CD8-positive, alpha-beta memory T cell (primary cell): ENCODE results near the gene DUSP5. TPM values are rescaled to one million over a fixed set of nuclear protein-coding genes. Genes with fewer than 3 reads are reported as not detected.

Experiments
- CTCF ChIA-PET: fragments of 350-600 bp; sonication (Branson Sonifier 250); formaldehyde crosslinking; loops from one replicate; lab custom pipeline; 2021; ENCODE audit warnings: antibody characterized with exemption; lab: Charles Lee
- POLR2A ChIA-PET: fragments of 350-600 bp; sonication (Branson Sonifier 250); formaldehyde crosslinking; loops from one replicate; lab custom pipeline; 2021; ENCODE audit warnings: antibody characterized with exemption; lab: Charles Lee
- DNase-seq, 5 donors: peaks; one replicate each; pipeline versions ENCODE4 v3.0.0 to v3.0.0-alpha.2; 2020 to 2022; ENCODE audit warnings: mixed read lengths in 1 of 5
- H3K27ac ChIP-seq: one replicate; pipeline ENCODE4 v1.7.0; 2013; ENCODE audit warnings: low read depth, mild to moderate bottlenecking, low read length, moderate library complexity
- H3K27me3 ChIP-seq: 2 replicates; pipeline ENCODE4 v1.7.0; 2013; ENCODE audit warnings: low read length, mild to moderate bottlenecking; ENCODE audit not compliant: insufficient read depth, poor library complexity, severe bottlenecking
- H3K36me3 ChIP-seq: 2 replicates; pipeline ENCODE4 v1.7.0; 2013; ENCODE audit warnings: mild to moderate bottlenecking, low read length, moderate library complexity; ENCODE audit not compliant: insufficient read depth
- H3K4me1 ChIP-seq: 2 replicates; pipeline ENCODE4 v1.7.0; 2013; ENCODE audit warnings: mild to moderate bottlenecking, low read length, moderate library complexity; ENCODE audit not compliant: insufficient read depth
- H3K4me3 ChIP-seq: 2 replicates; pipeline ENCODE4 v1.7.0; 2013; ENCODE audit warnings: mild to moderate bottlenecking, low read length
- H3K9me3 ChIP-seq: 2 replicates; pipeline ENCODE4 v1.7.0; 2013; ENCODE audit warnings: mild to moderate bottlenecking, low read length
- H3K27ac Mint-ChIP-seq, 8 donors: one replicate each; pipeline ENCODE4 v1.8.0; 2020 to 2021; ENCODE audit warnings: mixed read lengths in 8 of 8, mild to moderate bottlenecking in 6 of 8, inconsistent platforms in 3 of 8, moderate library complexity in 3 of 8
- H3K27me3 Mint-ChIP-seq, 2 donors: one replicate each; pipeline ENCODE4 v1.8.0; 2020 to 2021; ENCODE audit warnings: mixed read lengths in 2 of 2, mild to moderate bottlenecking in 1 of 2, moderate library complexity in 1 of 2
- H3K36me3 Mint-ChIP-seq, 3 donors: one replicate each; pipeline ENCODE4 v1.8.0; 2020 to 2021; ENCODE audit warnings: mixed read lengths in 3 of 3, inconsistent platforms in 1 of 3, mild to moderate bottlenecking in 1 of 3
- H3K4me1 Mint-ChIP-seq, 3 donors: one replicate each; pipeline ENCODE4 v1.8.0; 2020 to 2021; ENCODE audit warnings: mixed read lengths in 3 of 3, inconsistent platforms in 1 of 3, mild to moderate bottlenecking in 1 of 3
- H3K4me3 Mint-ChIP-seq, 7 donors: one replicate each; pipeline ENCODE4 v1.8.0; 2020 to 2021; ENCODE audit warnings: mixed read lengths in 7 of 7, mild to moderate bottlenecking in 6 of 7, moderate library complexity in 4 of 7, inconsistent platforms in 2 of 7
- H3K9me3 Mint-ChIP-seq, 5 donors: one replicate each; pipeline ENCODE4 v1.8.0; 2020 to 2022; ENCODE audit warnings: mixed read lengths in 5 of 5, mild to moderate bottlenecking in 3 of 5, moderate library complexity in 2 of 5, inconsistent platforms in 1 of 5
- polyA plus RNA-seq: library from polyadenylated mRNA; unstranded; fragments of 300-500 nt; fragmentation: Illumina TruSeq; gene quantifications from one replicate; pipeline ENCODE4 v1.2.3, GENCODE V29; 2021
- total RNA-seq, 2 experiments: library from RNA; stranded (reverse); gene quantifications; one replicate each; pipeline ENCODE4 v1.2.3, GENCODE V29; 2021

The DUSP5 gene
- total and polyA plus RNA-seq, 3 experiments from 2014 or later: 3.0 to 69.8 (median 68.5) TPM

DNA sequence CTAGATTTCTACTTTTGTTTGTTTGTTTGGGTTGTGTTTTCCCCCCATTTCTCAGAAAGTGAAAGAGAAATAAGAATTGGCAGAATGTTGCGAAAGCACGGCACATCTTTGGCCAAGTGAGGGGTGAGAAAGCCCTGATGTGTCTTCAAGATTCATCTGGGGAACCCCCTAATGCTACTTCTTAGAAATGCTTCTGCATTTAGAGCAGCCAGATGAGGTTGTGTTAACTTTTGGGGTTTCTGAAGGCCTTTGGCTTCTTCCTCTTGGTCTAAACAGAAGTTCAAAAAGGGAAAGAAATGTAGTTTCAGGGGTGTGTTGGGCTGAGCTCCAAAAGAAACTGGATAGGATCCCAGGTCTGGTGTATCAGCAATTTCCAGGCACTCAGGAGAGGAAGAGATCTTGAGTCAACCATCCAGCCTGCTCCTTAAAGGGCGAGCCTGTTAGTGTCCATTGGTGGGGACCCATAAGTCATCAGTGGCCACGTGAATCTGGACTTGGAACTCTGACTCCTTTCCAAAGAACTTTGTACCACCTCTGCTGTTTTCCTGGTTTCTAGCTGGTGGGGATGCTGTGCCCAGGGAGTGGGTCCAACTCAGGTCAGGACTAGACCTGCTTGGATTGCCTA is 6.5 kb downstream of the DUSP5 start:
- peaks cover 3 to 36% (median 10%) of the 10 kb centered on the region in 3 donors for H3K36me3 Mint-ChIP-seq
- Histone ChIP-seq H3K27me3 (no peaks in the 10 kb centered on the region), H3K27ac (peak overlapping the region; percentile 72), H3K9me3 (no peaks in the 10 kb centered on the region), H3K4me1 (peaks cover 64% of the 10 kb centered on the region), H3K4me3 (peak overlapping the region; percentile 18), H3K36me3 (no peaks in the 10 kb centered on the region)
- DNase-seq: peak; percentile 26 to 72 (median 51)
- H3K27me3 Mint-ChIP-seq: no peaks in the 10 kb centered on the region
- H3K27ac Mint-ChIP-seq: peak overlapping the region; percentile 90 to 99 (median 96)
- CTCF ChIA-PET: interaction anchor here (0.9 to 8.2 kb wide), 4 partner anchors 12 to 149 kb away, joined by 3 to 60 read pairs (median 4); partner anchors contain the start of gene SMC3
- peak overlapping the region; percentile 77 to 99 (median 82) for H3K4me3 Mint-ChIP-seq
- H3K9me3 Mint-ChIP-seq: no peaks in the 10 kb centered on the region
- peaks cover 68 to 78% (median 69%) of the 10 kb centered on the region in 3 donors for H3K4me1 Mint-ChIP-seq
- POLR2A ChIA-PET: no interaction called here

DNA sequence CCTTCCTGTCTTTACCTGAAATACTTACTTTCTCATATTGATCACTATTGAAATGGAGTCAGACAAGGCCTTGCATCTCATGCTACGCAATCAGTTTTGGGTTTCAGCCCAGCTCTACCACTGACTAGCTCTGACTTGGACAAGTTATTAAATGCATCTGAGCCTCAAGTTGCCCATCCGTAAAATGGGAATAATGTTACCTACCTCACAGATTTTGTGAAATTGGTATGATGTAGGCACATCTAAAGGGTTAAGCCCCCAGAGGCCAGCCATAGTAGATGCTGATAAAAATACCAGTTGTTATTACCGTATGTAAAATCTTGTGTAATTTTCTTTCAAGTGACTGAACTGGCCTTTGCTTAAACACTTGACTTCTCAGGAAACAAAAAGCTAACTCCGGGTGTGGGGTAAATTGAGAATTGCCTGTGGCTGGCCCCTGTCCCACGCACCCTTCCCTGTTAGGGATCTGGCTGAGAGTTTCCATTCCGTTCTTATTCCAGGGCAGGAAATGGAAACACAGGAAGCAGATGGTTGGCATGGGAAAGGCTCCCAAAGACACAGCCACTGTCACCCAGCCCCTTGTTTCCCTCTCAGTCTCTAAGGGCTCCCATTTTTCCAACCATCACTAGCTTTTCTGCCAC is 7.5 kb downstream of the DUSP5 start:
- Histone ChIP-seq H3K4me1 (peaks cover 55% of the 10 kb centered on the region), H3K27ac (peak overlapping the region; percentile 72), H3K9me3 (no peaks in the 10 kb centered on the region), H3K27me3 (no peaks in the 10 kb centered on the region), H3K36me3 (peaks cover 2% of the 10 kb centered on the region), H3K4me3 (no peak overlapping the region)
- peak overlapping the region in 6 of 7 donors; percentile 12 to 98 (median 42) for H3K4me3 Mint-ChIP-seq
- peaks cover 58 to 68% (median 58%) of the 10 kb centered on the region in 3 donors for H3K4me1 Mint-ChIP-seq
- peaks cover 5 to 44% (median 10%) of the 10 kb centered on the region in 3 donors for H3K36me3 Mint-ChIP-seq
- CTCF ChIA-PET: interaction anchor here (8.2 kb wide), 1 partner anchor 151 kb away, joined by 60 read pairs; no protein-coding TSS in a partner anchor
- no peak for DNase-seq
- peak overlapping the region; percentile 54 to 99 (median 96) for H3K27ac Mint-ChIP-seq
- POLR2A ChIA-PET: no interaction called here
- no peaks in the 10 kb centered on the region for H3K9me3 Mint-ChIP-seq
- no peaks in the 10 kb centered on the region for H3K27me3 Mint-ChIP-seq

DNA sequence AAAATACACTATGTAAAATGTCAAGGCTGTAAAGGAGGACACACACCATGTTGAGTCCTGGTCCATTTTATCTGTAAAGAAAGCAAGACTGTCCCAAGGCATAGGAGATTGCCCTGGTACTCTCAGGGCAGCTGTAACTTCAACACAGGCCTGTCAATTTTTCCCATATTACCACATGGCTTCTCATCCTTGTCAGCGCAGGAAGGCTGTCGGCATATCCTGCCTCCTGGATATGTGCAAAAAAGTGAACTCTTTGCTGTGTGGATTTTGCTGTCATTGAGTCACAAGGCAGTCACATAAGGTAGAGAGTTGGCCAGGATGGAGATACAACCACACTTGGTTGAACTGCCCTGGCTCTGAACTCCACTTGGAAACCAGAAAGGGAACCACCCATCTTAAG is 8.7 kb downstream of the DUSP5 start:
- no peak overlapping the region for H3K4me3 Mint-ChIP-seq
- Histone ChIP-seq H3K9me3 (no peaks in the 10 kb centered on the region), H3K4me3 (no peak overlapping the region), H3K4me1 (peaks cover 43% of the 10 kb centered on the region), H3K36me3 (peaks cover 10% of the 10 kb centered on the region), H3K27me3 (no peaks in the 10 kb centered on the region), H3K27ac (no peak overlapping the region)
- peaks cover 46 to 56% (median 46%) of the 10 kb centered on the region in 3 donors for H3K4me1 Mint-ChIP-seq
- H3K27me3 Mint-ChIP-seq: no peaks in the 10 kb centered on the region
- H3K9me3 Mint-ChIP-seq: no peaks in the 10 kb centered on the region
- no peak for DNase-seq
- H3K27ac Mint-ChIP-seq: peak overlapping the region in 5 of 8 donors; percentile 51 to 93 (median 80)
- CTCF ChIA-PET: interaction anchor here (1.0 kb wide), 1 partner anchor 39 kb away, joined by 3 read pairs; no protein-coding TSS in a partner anchor
- POLR2A ChIA-PET: no interaction called here
- H3K36me3 Mint-ChIP-seq: peaks cover 15 to 56% (median 17%) of the 10 kb centered on the region in 3 donors

DNA sequence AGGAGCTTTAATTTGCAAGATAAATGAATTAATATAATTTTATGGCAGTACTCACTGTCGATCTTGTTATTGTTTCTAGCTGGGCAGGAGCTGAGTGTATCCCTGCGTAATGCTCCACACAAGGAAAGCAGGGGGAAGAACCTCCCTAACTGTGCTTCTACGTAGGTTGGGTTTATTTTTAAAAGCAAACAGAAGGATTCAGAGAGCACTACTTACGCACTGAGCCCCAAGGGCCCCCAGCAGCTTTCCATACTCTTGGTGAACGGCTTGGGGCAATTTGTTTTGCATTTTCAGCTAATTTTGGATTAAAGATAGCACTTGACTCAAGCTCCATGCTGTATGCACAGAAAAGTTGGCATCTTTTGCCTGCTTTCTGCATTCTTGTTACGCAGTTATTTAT is 9.6 kb downstream of the DUSP5 start:
- Mint-ChIP-seq H3K27me3 (no peaks in the 10 kb centered on the region), H3K4me3 (no peak overlapping the region), H3K4me1 (peaks cover 37 to 47% (median 37%) of the 10 kb centered on the region in 3 donors), H3K36me3 (peaks cover 15 to 62% (median 18%) of the 10 kb centered on the region in 3 donors), H3K27ac (peak overlapping the region in 3 of 8 donors; percentile 51 to 83 (median 72)), H3K9me3 (no peaks in the 10 kb centered on the region)
- DNase-seq: no peak
- POLR2A ChIA-PET: no interaction called here
- H3K4me1 ChIP-seq: peaks cover 34% of the 10 kb centered on the region
- H3K27ac ChIP-seq: no peak overlapping the region
- H3K4me3 ChIP-seq: no peak overlapping the region
- H3K36me3 ChIP-seq: peaks cover 10% of the 10 kb centered on the region
- H3K27me3 ChIP-seq: no peaks in the 10 kb centered on the region
- CTCF ChIA-PET: interaction anchor here (1.0 to 1.6 kb wide), 2 partner anchors 8 to 38 kb away, joined by 3 to 6 read pairs; no protein-coding TSS in a partner anchor
- H3K9me3 ChIP-seq: no peaks in the 10 kb centered on the region

DNA sequence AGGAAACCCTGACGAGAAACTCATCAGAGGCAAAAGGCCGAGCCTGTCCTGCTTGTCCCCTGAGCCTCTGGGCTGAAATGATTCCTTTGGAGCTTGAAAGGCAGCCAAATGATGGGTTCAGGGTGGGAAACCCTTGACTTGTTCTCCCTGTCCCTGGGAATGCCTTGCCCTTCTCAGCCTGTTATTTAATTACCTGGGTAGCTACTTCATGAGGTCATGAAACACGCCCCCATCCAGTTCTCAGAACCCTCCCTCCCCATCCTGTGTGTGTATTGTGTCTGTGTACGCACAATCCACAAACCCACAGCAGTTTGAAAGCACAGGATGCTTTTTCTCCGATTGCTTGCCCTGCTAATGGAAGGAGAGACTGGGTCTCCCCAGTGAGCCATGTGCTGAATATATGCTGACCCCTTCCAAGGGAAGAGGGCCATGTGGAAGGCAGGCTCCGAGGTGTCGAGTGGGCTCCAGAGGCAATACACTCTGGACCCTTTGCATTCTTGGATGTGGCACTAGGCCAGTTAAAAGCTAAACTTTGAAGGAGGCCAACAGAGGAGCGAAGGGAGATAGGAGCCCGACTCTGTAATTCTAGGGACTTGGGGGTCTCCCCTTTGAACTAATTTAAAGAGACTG is 10.6 kb downstream of the DUSP5 start:
- Mint-ChIP-seq H3K9me3 (no peaks in the 10 kb centered on the region), H3K27ac (peak overlapping the region in 3 of 8 donors; percentile 35 to 72 (median 65)), H3K4me1 (peaks cover 28 to 38% (median 28%) of the 10 kb centered on the region in 3 donors), H3K27me3 (no peaks in the 10 kb centered on the region), H3K4me3 (no peak overlapping the region), H3K36me3 (peaks cover 20 to 66% (median 20%) of the 10 kb centered on the region in 3 donors)
- H3K9me3 ChIP-seq: no peaks in the 10 kb centered on the region
- no peaks in the 10 kb centered on the region for H3K27me3 ChIP-seq
- POLR2A ChIA-PET: no interaction called here
- H3K4me3 ChIP-seq: no peak overlapping the region
- H3K27ac ChIP-seq: no peak overlapping the region
- H3K36me3 ChIP-seq: peaks cover 10% of the 10 kb centered on the region
- peaks cover 25% of the 10 kb centered on the region for H3K4me1 ChIP-seq
- no peak for DNase-seq
- CTCF ChIA-PET: interaction anchor here (1.3 to 1.6 kb wide), 2 partner anchors 9 to 154 kb away, joined by 5 to 6 read pairs; no protein-coding TSS in a partner anchor

DNA sequence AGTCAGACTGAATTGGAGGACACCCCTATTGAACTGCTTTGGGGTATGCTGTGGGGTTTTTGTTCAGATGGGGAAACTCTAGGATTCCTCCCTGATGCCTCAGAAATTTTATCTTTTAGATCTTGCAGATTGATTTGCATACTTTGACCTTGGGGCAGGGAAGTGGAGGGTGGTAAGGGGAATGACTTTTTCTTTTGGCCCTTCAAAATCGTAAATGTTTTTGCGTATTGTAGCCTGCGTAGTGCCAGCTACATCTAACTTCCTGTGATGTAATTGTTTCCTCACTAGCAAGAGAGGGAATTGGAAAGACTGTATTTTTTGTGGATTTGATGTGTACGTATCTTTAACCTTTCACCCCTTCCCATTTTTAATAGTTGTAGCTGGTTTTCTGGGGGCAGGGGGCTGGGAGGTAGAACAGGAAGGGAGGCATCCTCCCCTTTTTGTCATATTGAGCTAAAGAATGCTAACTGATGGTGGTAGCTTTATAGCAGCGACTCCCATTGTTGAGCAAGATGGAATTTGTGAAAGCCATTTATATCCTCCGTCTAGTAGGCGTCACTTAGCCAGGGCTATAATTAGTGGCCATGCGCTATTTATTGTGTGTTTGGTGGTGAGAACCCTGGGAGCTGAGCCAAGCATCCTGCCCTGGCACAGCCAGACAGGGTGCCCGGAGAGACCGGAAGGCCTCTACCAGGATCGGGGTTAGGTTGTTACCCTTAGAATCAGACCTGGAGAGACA is 11.3 kb downstream of the DUSP5 start:
- no peak for DNase-seq
- no peaks in the 10 kb centered on the region for H3K9me3 Mint-ChIP-seq
- peaks cover 22 to 70% (median 26%) of the 10 kb centered on the region in 3 donors for H3K36me3 Mint-ChIP-seq
- Histone ChIP-seq H3K9me3 (no peaks in the 10 kb centered on the region), H3K4me3 (no peak overlapping the region), H3K27me3 (no peaks in the 10 kb centered on the region), H3K36me3 (peaks cover 10% of the 10 kb centered on the region), H3K27ac (no peak overlapping the region), H3K4me1 (peaks cover 18% of the 10 kb centered on the region)
- ChIA-PET CTCF (interaction anchor here (1.3 kb wide), 1 partner anchor 155 kb away, joined by 5 read pairs; no protein-coding TSS in a partner anchor), POLR2A (no interaction called here)
- H3K27ac Mint-ChIP-seq: peak overlapping the region in 2 of 8 donors; percentile 42 to 86
- peaks cover 21 to 31% (median 23%) of the 10 kb centered on the region in 3 donors for H3K4me1 Mint-ChIP-seq
- H3K27me3 Mint-ChIP-seq: no peaks in the 10 kb centered on the region
- H3K4me3 Mint-ChIP-seq: no peak overlapping the region

DNA sequence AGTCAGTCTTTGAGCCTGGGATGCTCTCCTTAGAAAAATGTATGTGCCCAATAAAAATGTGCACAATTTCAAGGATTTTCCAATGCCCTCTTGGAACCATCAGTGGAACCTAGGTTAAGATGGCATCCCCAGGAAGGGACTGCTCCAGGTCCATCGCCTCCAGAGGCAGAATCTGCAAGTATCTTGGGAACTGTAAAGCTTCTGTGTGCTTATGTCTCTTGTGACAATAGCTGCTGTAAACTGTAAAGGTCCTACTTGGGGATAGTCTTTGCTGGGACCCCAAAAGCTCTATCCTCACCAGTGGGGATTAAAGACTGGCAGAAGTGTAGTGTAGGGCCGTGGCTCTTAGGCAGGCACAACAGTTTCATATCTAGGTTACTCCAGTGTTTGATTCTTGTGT is 11.9 kb downstream of the DUSP5 start:
- H3K9me3 ChIP-seq: no peaks in the 10 kb centered on the region
- H3K36me3 Mint-ChIP-seq: peaks cover 22 to 72% (median 29%) of the 10 kb centered on the region in 3 donors
- H3K4me3 ChIP-seq: no peak overlapping the region
- H3K9me3 Mint-ChIP-seq: no peaks in the 10 kb centered on the region
- H3K27me3 Mint-ChIP-seq: no peaks in the 10 kb centered on the region
- peaks cover 15 to 25% (median 17%) of the 10 kb centered on the region in 3 donors for H3K4me1 Mint-ChIP-seq
- no peak for DNase-seq
- POLR2A ChIA-PET: no interaction called here
- H3K36me3 ChIP-seq: peaks cover 10% of the 10 kb centered on the region
- CTCF ChIA-PET: no interaction called here
- H3K4me3 Mint-ChIP-seq: no peak overlapping the region
- no peak overlapping the region for H3K27ac ChIP-seq
- H3K27ac Mint-ChIP-seq: no peak overlapping the region
- H3K27me3 ChIP-seq: no peaks in the 10 kb centered on the region
- peaks cover 12% of the 10 kb centered on the region for H3K4me1 ChIP-seq
